ENCODE results near the gene PF4V1.

Gene PF4V1

GRCh38 chr4:73859614-73860088 lies 6.6 kb downstream of the PF4V1 start (continued):
- no peak for TF ChIP-seq ZNF626 (tag by site-specific recombination; IDR thresholded peaks at IDR 0.05)
- no peak for TF ChIP-seq ZSCAN18 (tag by site-specific recombination; IDR thresholded peaks at IDR 0.05)
- TF ChIP-seq ZBTB49 (tag by site-specific recombination; IDR thresholded peaks at IDR 0.05; ENCODE audit: low read depth) = no peak
- TF ChIP-seq ZNF398 (tag by site-specific recombination; IDR thresholded peaks at IDR 0.05) = no peak
- no peak for TF ChIP-seq ZNF785 (tag by site-specific recombination; IDR thresholded peaks at IDR 0.05)
- no peak for TF ChIP-seq ZNF239 (tag by site-specific recombination; IDR thresholded peaks at IDR 0.05)
- TF ChIP-seq ZNF560 (tag by site-specific recombination; IDR thresholded peaks at IDR 0.05; ENCODE audit: borderline replicate concordance) = no peak
- no peak for TF ChIP-seq ZNF146 (tag by site-specific recombination; IDR thresholded peaks at IDR 0.05)

- H3K27ac ChIP-seq (ENCODE audit: extremely low read depth, low read depth, low read length) = no peak overlapping the region
- TF ChIP-seq ZFP37 (tag by site-specific recombination; IDR thresholded peaks at IDR 0.05) = no peak
- no peak for TF ChIP-seq TCF7L2 (IDR thresholded peaks at IDR 0.05; ENCODE audit: borderline replicate concordance, low read depth, low read length)
- no peak for TF ChIP-seq ZBTB48 (tag by site-specific recombination; IDR thresholded peaks at IDR 0.05)
- no peak for TF ChIP-seq ZNF416 (tag by site-specific recombination; IDR thresholded peaks at IDR 0.05)
- TF ChIP-seq ZNF114 (tag by site-specific recombination; IDR thresholded peaks at IDR 0.05) = no peak
- TF ChIP-seq ZNF792 (tag by site-specific recombination; IDR thresholded peaks at IDR 0.05) = no peak
- TF ChIP-seq ZNF148 (tag by site-specific recombination; IDR thresholded peaks at IDR 0.05; ENCODE audit: borderline replicate concordance) = no peak
- no peak for TF ChIP-seq ZNF560 (tag by site-specific recombination; IDR thresholded peaks at IDR 0.05; ENCODE audit: borderline replicate concordance)
- no peak for TF ChIP-seq ZBTB49 (tag by site-specific recombination; IDR thresholded peaks at IDR 0.05; ENCODE audit: low read depth)
- no peak for TF ChIP-seq ZNF549 (tag by site-specific recombination; IDR thresholded peaks at IDR 0.05)
- TF ChIP-seq ZNF558 (tag by site-specific recombination; IDR thresholded peaks at IDR 0.05) = no peak
- no peak for TF ChIP-seq ZNF621 (tag by site-specific recombination; IDR thresholded peaks at IDR 0.05)
- no peak for TF ChIP-seq ZNF223 (tag by site-specific recombination; IDR thresholded peaks at IDR 0.05)
- no peak for TF ChIP-seq HOXD13 (CRISPR knock-in tag; IDR thresholded peaks at IDR 0.05; ENCODE audit: borderline replicate concordance)
- TF ChIP-seq GLIS2 (tag by site-specific recombination; IDR thresholded peaks at IDR 0.05) = no peak
- no peak overlapping the region for H3K4me3 ChIP-seq (ENCODE audit: low read depth, low read length)
- no peaks in the 10 kb centered on the region for H3K4me1 ChIP-seq (ENCODE audit: control insufficient read depth, insufficient read depth, low read length)
- H3K36me3 ChIP-seq (ENCODE audit: control insufficient read depth in 2 of 2, insufficient read depth in 1 of 2, low read length in 2 of 2) = no peaks in the 10 kb centered on the region
- ChIA-PET CTCF (interaction anchor here (0.7 to 1.0 kb wide), 2 partner anchors 14 to 20 kb away, joined by 3 to 5 read pairs; no protein-coding TSS in a partner anchor), POLR2A (no interaction called here)
- H3K9me3 ChIP-seq (ENCODE audit: control insufficient read depth, insufficient read depth, low read depth, low read length) = no peaks in the 10 kb centered on the region
These were observed 7.1 kb downstream of the PF4V1 start for GRCh38 chr4:73860181-73860580.
